Stimulated activated effector memory CD8-positive, alpha-beta T cell treated with anti-CD3 and anti-CD28 coated beads, Interleukin-12 subunit alpha, Interleukin-12 subunit beta, amount 100 ng/mL, for 72 hours (primary cell): ENCODE results near the gene PAPSS1.
"Not testable (repeated sequence)": the region's sequence is repeated elsewhere in the genome, so short reads cannot be mapped to it uniquely, and the experiment has no call there.

Source experiments
- ATAC-seq: fragments of 150-1000 bp; cut with Tn5 transposase; 2 replicates; pipeline ENCODE4 v1.10.0; 2021
- DNase-seq, 2 donors: peaks; one replicate each; pipeline ENCODE4 v3.0.0; 2021 to 2022; ENCODE audit warnings: low spot score in 2 of 2
- H3K27ac Mint-ChIP-seq: one replicate; pipeline ENCODE4 v1.8.0; 2022; ENCODE audit warnings: mild to moderate bottlenecking, mixed read lengths
- H3K36me3 Mint-ChIP-seq: one replicate; pipeline ENCODE4 v1.8.0; 2022; ENCODE audit warnings: mild to moderate bottlenecking, mixed read lengths
- H3K4me1 Mint-ChIP-seq: one replicate; pipeline ENCODE4 v1.8.0; 2022; ENCODE audit warnings: mixed read lengths
- H3K4me3 Mint-ChIP-seq: one replicate; pipeline ENCODE4 v1.8.0; 2022; ENCODE audit warnings: mild to moderate bottlenecking, mixed read lengths
- H3K9me3 Mint-ChIP-seq: one replicate; pipeline ENCODE4 v1.8.0; 2022; ENCODE audit warnings: mixed read lengths

The PAPSS1 gene

GRCh38 chr4:107711831-107712230 is 8.2 kb downstream of the PAPSS1 start:
- no peak for DNase-seq
- H3K4me3 Mint-ChIP-seq: no peak overlapping the region
- no peaks in the 10 kb centered on the region for H3K36me3 Mint-ChIP-seq
- no peak overlapping the region for H3K27ac Mint-ChIP-seq
- H3K9me3 Mint-ChIP-seq: no peaks in the 10 kb centered on the region
- H3K4me1 Mint-ChIP-seq: peaks cover 22% of the 10 kb centered on the region
- ATAC-seq: no peak

- ATAC-seq (no peak), DNase-seq (no peak)
- Mint-ChIP-seq H3K4me3 (no peak overlapping the region), H3K36me3 (no peaks in the 10 kb centered on the region), H3K9me3 (peaks cover 5% of the 10 kb centered on the region), H3K27ac (peak overlapping the region; percentile 60), H3K4me1 (peaks cover 16% of the 10 kb centered on the region)
These were observed 9.3 kb downstream of the PAPSS1 start for GRCh38 chr4:107710493-107711459.

GRCh38 chr4:107709916-107710315 is 10.1 kb downstream of the PAPSS1 start:
- peaks cover 12% of the 10 kb centered on the region for H3K9me3 Mint-ChIP-seq
- H3K4me1 Mint-ChIP-seq: peaks cover 16% of the 10 kb centered on the region
- H3K4me3 Mint-ChIP-seq: no peak overlapping the region
- ATAC-seq: peak; percentile 36
- no peak for DNase-seq
- H3K36me3 Mint-ChIP-seq: no peaks in the 10 kb centered on the region
- no peak overlapping the region for H3K27ac Mint-ChIP-seq

- Mint-ChIP-seq H3K4me3 (no peak overlapping the region), H3K4me1 (peaks cover 20% of the 10 kb centered on the region), H3K36me3 (no peaks in the 10 kb centered on the region), H3K9me3 (peaks cover 12% of the 10 kb centered on the region), H3K27ac (no peak overlapping the region)
- DNase-seq: no peak
- ATAC-seq: no peak
These were observed 11.8 kb downstream of the PAPSS1 start for GRCh38 chr4:107708225-107708624.

- DNase-seq (no peak), ATAC-seq (no peak)
- H3K4me1 Mint-ChIP-seq: peaks cover 23% of the 10 kb centered on the region
- H3K27ac Mint-ChIP-seq: no peak overlapping the region
- H3K4me3 Mint-ChIP-seq: no peak overlapping the region
- H3K36me3 Mint-ChIP-seq: peaks cover 4% of the 10 kb centered on the region
- H3K9me3 Mint-ChIP-seq: peaks cover 12% of the 10 kb centered on the region
These were observed 14.1 kb downstream of the PAPSS1 start for GRCh38 chr4:107705742-107706556.

- Mint-ChIP-seq H3K27ac (no peak overlapping the region), H3K4me1 (peaks cover 6% of the 10 kb centered on the region), H3K4me3 (no peak overlapping the region), H3K9me3 (peaks cover 12% of the 10 kb centered on the region), H3K36me3 (peaks cover 22% of the 10 kb centered on the region)
- ATAC-seq (no peak), DNase-seq (no peak)
These were observed 18.5 kb downstream of the PAPSS1 start for GRCh38 chr4:107701565-107701964.

- ATAC-seq (no peak), DNase-seq (no peak)
- no peak overlapping the region for H3K27ac Mint-ChIP-seq
- peaks cover 22% of the 10 kb centered on the region for H3K36me3 Mint-ChIP-seq
- no peak overlapping the region for H3K4me3 Mint-ChIP-seq
- H3K4me1 Mint-ChIP-seq: peaks cover 6% of the 10 kb centered on the region
- H3K9me3 Mint-ChIP-seq: no peaks in the 10 kb centered on the region
These were observed 20.4 kb downstream of the PAPSS1 start for GRCh38 chr4:107699466-107700206.

GRCh38 chr4:107696187-107696586 is 23.8 kb downstream of the PAPSS1 start:
- H3K4me3 Mint-ChIP-seq, H3K4me1 Mint-ChIP-seq, ATAC-seq, H3K9me3 Mint-ChIP-seq, DNase-seq, H3K27ac Mint-ChIP-seq: not testable (repeated sequence)
- H3K36me3 Mint-ChIP-seq: peaks cover 25% of the 10 kb centered on the region

- peaks cover 4% of the 10 kb centered on the region for H3K4me1 Mint-ChIP-seq
- H3K36me3 Mint-ChIP-seq: peaks cover 5% of the 10 kb centered on the region
- H3K4me3 Mint-ChIP-seq: no peak overlapping the region
- H3K27ac Mint-ChIP-seq: no peak overlapping the region
- ATAC-seq (no peak), DNase-seq (no peak)
- H3K9me3 Mint-ChIP-seq: no peaks in the 10 kb centered on the region
These were observed 26.9 kb downstream of the PAPSS1 start for GRCh38 chr4:107693132-107693531.

GRCh38 chr4:107692202-107692601 is 27.8 kb downstream of the PAPSS1 start:
- Mint-ChIP-seq H3K4me3 (no peak overlapping the region), H3K36me3 (peaks cover 5% of the 10 kb centered on the region), H3K9me3 (no peaks in the 10 kb centered on the region), H3K27ac (no peak overlapping the region), H3K4me1 (peaks cover 4% of the 10 kb centered on the region)
- ATAC-seq (no peak), DNase-seq (no peak)

GRCh38 chr4:107691378-107691777 is 28.7 kb downstream of the PAPSS1 start:
- peaks cover 5% of the 10 kb centered on the region for H3K36me3 Mint-ChIP-seq
- no peak overlapping the region for H3K4me3 Mint-ChIP-seq
- DNase-seq (no peak), ATAC-seq (no peak)
- no peak overlapping the region for H3K27ac Mint-ChIP-seq
- no peaks in the 10 kb centered on the region for H3K9me3 Mint-ChIP-seq
- H3K4me1 Mint-ChIP-seq: peaks cover 4% of the 10 kb centered on the region

GRCh38 chr4:107689912-107690587 is 30.0 kb downstream of the PAPSS1 start:
- DNase-seq: no peak
- no peak overlapping the region for H3K27ac Mint-ChIP-seq
- no peaks in the 10 kb centered on the region for H3K9me3 Mint-ChIP-seq
- peaks cover 5% of the 10 kb centered on the region for H3K36me3 Mint-ChIP-seq
- peaks cover 4% of the 10 kb centered on the region for H3K4me1 Mint-ChIP-seq
- ATAC-seq: peak; percentile 99
- H3K4me3 Mint-ChIP-seq: no peak overlapping the region

GRCh38 chr4:107688421-107688820 is 31.6 kb downstream of the PAPSS1 start:
- Mint-ChIP-seq H3K27ac (no peak overlapping the region), H3K9me3 (no peaks in the 10 kb centered on the region), H3K4me1 (peaks cover 4% of the 10 kb centered on the region), H3K4me3 (no peak overlapping the region), H3K36me3 (no peaks in the 10 kb centered on the region)
- ATAC-seq (no peak), DNase-seq (no peak)

GRCh38 chr4:107685740-107686139 is 34.3 kb downstream of the PAPSS1 start:
- Mint-ChIP-seq H3K27ac (no peak overlapping the region), H3K9me3 (no peaks in the 10 kb centered on the region), H3K4me3 (no peak overlapping the region), H3K36me3 (no peaks in the 10 kb centered on the region), H3K4me1 (no peaks in the 10 kb centered on the region)
- no peak for ATAC-seq
- DNase-seq: no peak

GRCh38 chr4:107683873-107684272 is 36.2 kb downstream of the PAPSS1 start:
- DNase-seq (no peak), ATAC-seq (no peak)
- H3K4me1 Mint-ChIP-seq: no peaks in the 10 kb centered on the region
- H3K36me3 Mint-ChIP-seq: no peaks in the 10 kb centered on the region
- no peak overlapping the region for H3K27ac Mint-ChIP-seq
- H3K9me3 Mint-ChIP-seq: no peaks in the 10 kb centered on the region
- no peak overlapping the region for H3K4me3 Mint-ChIP-seq
